IPS-18a (cell line): ENCODE measurements around the gene ANKRD44.
"Not testable (repeated sequence)": the region's sequence is repeated elsewhere in the genome, so short reads cannot be mapped to it uniquely, and the experiment has no call there.

Experiments used
- H3K27ac ChIP-seq: one replicate; pipeline ENCODE4 v1.5.1; 2013; ENCODE audit warnings: low read length
- H3K27me3 ChIP-seq: one replicate; pipeline ENCODE4 v1.6.1; 2013; ENCODE audit warnings: mild to moderate bottlenecking, low read length; ENCODE audit not compliant: control insufficient read depth, insufficient read depth
- H3K36me3 ChIP-seq: one replicate; pipeline ENCODE4 v1.6.1; 2013; ENCODE audit warnings: low read depth, low read length; ENCODE audit not compliant: control insufficient read depth
- H3K4me1 ChIP-seq: one replicate; pipeline ENCODE4 v1.6.1; 2013; ENCODE audit warnings: low read depth, low read length; ENCODE audit not compliant: control insufficient read depth
- H3K4me3 ChIP-seq: one replicate; pipeline ENCODE4 v1.5.1; 2013; ENCODE audit warnings: low read length
- H3K9ac ChIP-seq: one replicate; pipeline ENCODE4 v1.6.1; 2013; ENCODE audit warnings: mild to moderate bottlenecking, low read length, moderate library complexity
- H3K9me3 ChIP-seq: one replicate; pipeline ENCODE4 v1.6.1; 2013; ENCODE audit warnings: low read depth, low read length; ENCODE audit not compliant: control insufficient read depth

The ANKRD44 gene

DNA sequence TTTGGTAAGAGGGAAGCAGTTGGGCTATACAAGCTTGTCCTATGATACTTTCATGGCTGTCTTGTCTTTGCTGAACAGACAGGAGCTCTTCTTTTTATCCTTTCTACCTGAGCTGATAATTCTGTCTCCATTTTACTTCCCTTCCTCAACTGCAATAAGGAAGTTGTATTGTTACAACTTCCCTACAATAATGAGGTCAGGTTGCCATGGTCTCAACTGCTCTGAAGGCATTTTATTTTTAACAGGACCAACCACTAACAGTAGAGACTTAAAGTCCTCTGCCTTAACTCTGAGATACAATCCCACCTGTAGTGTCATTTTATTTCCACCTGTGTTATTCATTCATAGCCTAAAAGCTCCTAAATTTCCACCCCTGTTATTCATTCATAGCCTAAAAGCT lies 265.5 kb downstream of the ANKRD44 start:
- no peaks in the 10 kb centered on the region for H3K9me3 ChIP-seq
- no peaks in the 10 kb centered on the region for H3K4me1 ChIP-seq
- H3K27me3 ChIP-seq = no peaks in the 10 kb centered on the region
- H3K4me3 ChIP-seq = no peak overlapping the region
- no peak overlapping the region for H3K9ac ChIP-seq
- no peaks in the 10 kb centered on the region for H3K36me3 ChIP-seq
- no peak overlapping the region for H3K27ac ChIP-seq

DNA sequence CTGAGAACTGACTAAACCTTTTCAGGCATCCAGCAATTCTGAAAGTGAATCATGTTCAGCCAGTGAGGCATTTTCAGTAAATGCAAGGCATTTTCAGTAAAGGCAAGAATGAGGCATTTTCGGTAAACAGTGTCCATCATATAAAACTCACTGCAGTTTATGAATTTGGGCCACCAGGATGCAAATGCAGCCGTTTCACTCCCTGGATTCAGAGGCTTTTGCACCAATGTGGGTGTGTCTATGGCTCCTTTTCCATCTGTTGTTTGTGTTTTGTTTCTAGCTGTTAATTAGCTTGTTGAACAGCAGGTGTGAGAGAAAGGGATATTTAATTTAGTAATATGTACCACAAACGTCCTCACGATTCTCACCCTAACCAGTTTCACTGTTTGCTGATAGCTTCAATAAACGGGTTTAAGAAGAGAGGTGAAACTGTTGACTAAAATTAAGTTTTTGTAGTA lies 267.8 kb downstream of the ANKRD44 start:
- Histone ChIP-seq H3K27ac (no peak overlapping the region), H3K36me3 (no peaks in the 10 kb centered on the region), H3K9me3 (no peaks in the 10 kb centered on the region), H3K4me3 (no peak overlapping the region), H3K9ac (no peak overlapping the region), H3K4me1 (no peaks in the 10 kb centered on the region), H3K27me3 (no peaks in the 10 kb centered on the region)

DNA sequence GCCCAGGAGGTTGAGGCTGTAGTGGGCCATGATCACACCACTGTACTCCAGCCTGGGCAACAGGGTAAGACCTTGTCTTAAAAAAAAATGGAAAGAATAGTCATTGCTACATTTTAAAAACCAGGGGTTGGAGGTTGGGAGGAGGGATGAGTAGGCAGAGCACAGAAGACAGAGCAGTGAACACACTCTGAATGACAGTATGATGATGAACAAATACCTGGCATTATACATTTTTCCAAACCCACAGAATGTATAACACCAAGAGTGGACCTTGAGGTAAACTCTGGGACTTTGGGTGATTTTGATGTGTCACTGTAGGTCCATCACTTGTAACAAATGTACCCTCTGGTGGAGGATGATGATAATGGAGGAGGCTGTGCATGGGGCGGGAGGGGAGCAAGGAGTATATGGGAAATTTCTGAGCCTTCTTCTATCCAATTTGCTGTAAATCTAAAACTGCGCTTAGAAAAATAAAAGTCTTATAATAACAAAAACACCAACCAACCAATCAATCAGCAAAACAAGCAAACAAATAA lies 272.6 kb downstream of the ANKRD44 start:
- Histone ChIP-seq H3K4me1 (no peaks in the 10 kb centered on the region), H3K9ac (no peak overlapping the region), H3K27me3 (no peaks in the 10 kb centered on the region), H3K9me3 (no peaks in the 10 kb centered on the region), H3K36me3 (no peaks in the 10 kb centered on the region), H3K27ac (no peak overlapping the region), H3K4me3 (no peak overlapping the region)

DNA sequence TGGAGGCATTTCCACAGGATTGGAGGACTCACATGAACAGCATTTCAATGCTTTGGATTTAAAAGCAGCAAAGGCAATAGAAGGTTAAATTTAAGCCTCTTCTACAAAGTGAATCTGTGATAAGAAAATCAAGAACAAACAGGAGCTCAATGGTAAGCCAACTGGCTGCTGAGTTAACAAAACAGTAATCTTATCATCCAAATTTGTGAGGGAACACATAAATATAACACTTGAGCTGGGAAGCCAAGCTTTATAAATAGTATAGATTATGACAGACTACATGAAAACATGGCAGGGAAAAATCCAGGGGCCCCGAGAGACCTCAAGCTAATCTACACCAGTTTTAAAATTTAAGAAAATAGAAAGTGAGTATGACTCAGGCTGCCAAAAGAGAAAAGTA lies 275.6 kb downstream of the ANKRD44 start:
- Histone ChIP-seq H3K27ac (no peak overlapping the region), H3K27me3 (no peaks in the 10 kb centered on the region), H3K4me3 (no peak overlapping the region), H3K36me3 (no peaks in the 10 kb centered on the region), H3K4me1 (no peaks in the 10 kb centered on the region), H3K9me3 (no peaks in the 10 kb centered on the region), H3K9ac (no peak overlapping the region)

DNA sequence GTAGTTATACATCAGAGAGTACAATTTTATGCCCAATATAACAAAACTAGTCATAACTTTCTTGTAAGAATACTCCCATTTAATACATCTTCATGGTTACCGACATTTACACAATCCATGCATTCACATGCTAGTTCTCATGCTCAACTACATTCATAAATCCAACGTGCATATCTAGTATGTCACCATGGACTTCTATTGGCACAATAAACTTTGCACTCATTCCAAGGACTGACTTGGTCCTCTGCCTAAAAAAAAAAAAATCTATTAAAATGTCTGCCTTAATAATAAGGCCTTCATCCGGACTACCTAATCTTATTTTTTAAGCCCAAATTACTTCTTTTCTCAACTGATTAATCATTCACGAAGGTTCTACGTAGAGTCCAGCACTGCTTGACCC lies 276.3 kb downstream of the ANKRD44 start:
- Histone ChIP-seq H3K4me3 (no peak overlapping the region), H3K9me3 (no peaks in the 10 kb centered on the region), H3K36me3 (no peaks in the 10 kb centered on the region), H3K27ac (no peak overlapping the region), H3K4me1 (no peaks in the 10 kb centered on the region), H3K9ac (no peak overlapping the region), H3K27me3 (no peaks in the 10 kb centered on the region)

DNA sequence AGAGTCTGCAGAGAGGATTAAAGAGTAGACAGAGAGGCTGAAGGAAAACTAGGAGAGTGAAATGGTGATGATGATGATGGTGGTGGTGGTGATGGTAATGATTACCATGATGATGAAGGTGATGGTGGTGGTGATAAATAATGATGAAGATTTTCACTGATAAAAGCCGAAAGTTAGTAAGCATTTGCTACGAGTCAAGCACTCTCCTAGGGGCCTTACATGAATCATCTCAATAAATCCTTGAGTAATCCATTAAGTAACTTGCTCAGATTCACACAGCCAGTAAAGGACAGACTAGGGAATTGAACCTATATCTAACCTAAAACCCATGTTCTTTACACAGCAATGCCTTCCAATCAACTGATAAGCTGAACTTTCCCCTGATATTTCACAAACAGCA lies 277.4 kb downstream of the ANKRD44 start:
- Histone ChIP-seq H3K9ac (no peak overlapping the region), H3K27me3 (no peaks in the 10 kb centered on the region), H3K27ac (no peak overlapping the region), H3K4me3 (no peak overlapping the region), H3K4me1 (no peaks in the 10 kb centered on the region), H3K36me3 (no peaks in the 10 kb centered on the region), H3K9me3 (no peaks in the 10 kb centered on the region)

DNA sequence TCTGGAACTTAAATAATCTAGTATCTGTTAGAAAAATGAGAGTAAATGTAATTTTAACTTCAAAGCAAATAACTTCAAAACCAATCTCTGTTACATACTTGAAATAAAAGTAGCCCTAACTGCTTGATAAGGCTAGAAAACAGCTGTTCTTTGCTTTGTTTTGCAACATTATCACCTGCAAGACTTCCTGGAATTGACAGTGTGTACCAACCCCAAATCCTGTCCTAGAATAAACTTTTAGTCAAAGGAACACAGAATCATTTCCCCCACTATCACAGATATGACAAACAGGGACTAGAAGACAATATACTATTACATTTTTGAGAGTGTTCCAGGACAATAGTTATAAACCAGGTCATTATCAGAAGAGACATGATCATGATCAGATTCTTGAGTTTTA lies 278.8 kb downstream of the ANKRD44 start:
- Histone ChIP-seq H3K4me3 (no peak overlapping the region), H3K27ac (no peak overlapping the region), H3K9ac (no peak overlapping the region), H3K27me3 (no peaks in the 10 kb centered on the region), H3K9me3 (no peaks in the 10 kb centered on the region), H3K4me1 (no peaks in the 10 kb centered on the region), H3K36me3 (no peaks in the 10 kb centered on the region)

DNA sequence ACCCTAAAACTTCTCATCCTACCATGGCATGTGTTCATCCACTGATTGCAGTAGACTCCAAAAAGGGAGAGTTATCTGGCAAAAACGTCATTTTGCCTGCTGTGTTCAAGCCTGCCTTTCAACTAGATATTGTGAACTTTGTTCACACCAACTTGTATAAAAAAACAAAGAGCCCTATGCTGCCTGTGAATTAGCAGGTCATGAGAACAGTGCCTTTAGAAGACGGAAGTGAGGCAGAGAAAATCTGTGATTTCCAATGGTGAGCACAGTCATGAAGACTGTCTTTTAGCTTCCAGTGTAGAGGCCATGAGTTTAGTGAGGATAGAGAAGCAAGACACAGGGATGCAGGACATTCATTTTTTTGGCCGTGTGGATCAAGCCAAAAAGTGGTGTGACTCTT lies 280.5 kb downstream of the ANKRD44 start:
- no peaks in the 10 kb centered on the region for H3K4me1 ChIP-seq
- H3K27ac ChIP-seq = no peak overlapping the region
- no peaks in the 10 kb centered on the region for H3K9me3 ChIP-seq
- H3K27me3 ChIP-seq = no peaks in the 10 kb centered on the region
- no peak overlapping the region for H3K4me3 ChIP-seq
- no peaks in the 10 kb centered on the region for H3K36me3 ChIP-seq
- H3K9ac ChIP-seq = no peak overlapping the region

DNA sequence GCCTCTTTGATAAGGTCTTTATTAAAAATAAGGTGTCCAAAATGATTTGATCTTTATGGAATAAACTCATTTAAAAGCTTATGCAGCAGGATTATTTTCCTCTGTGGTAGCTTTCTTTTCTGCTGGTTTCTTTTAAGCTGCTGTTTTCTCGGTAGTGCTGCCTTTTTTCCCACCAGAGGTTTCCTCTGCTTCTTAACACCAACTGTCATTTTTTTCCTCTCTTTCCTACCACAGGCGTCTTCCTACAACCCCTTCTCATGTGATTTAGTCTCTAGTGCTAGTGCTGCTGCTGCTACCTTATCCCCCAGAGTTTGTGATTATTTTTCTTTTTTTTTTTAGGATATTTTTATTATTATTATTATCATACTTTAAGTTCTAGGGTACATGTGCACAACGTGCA lies 281.9 kb downstream of the ANKRD44 start:
- Histone ChIP-seq H3K9me3 (no peaks in the 10 kb centered on the region), H3K4me3 (no peak overlapping the region), H3K27me3 (no peaks in the 10 kb centered on the region), H3K36me3 (no peaks in the 10 kb centered on the region), H3K9ac (no peak overlapping the region), H3K27ac (no peak overlapping the region), H3K4me1 (no peaks in the 10 kb centered on the region)

DNA sequence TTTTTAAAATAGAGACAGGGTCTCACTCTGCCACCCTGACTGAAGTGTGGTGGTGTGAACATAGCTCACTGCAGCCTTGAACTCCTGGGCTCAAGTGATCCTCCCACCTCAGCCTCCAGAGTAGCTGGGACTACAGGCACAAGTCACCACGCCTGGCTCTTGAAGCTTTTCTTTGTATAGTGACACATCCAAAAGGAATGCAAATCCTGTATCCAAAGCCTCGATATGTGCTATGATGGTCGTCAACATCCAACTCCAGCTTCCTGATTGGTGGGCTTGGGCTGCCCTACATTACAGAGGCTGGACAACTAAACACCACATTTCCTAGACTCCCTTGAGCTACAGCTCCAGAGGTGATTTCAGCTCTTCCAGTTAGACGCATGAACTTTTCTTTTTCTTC lies 282.4 kb downstream of the ANKRD44 start:
- Histone ChIP-seq H3K9me3 (no peaks in the 10 kb centered on the region), H3K4me1 (no peaks in the 10 kb centered on the region), H3K4me3 (no peak overlapping the region), H3K27me3 (no peaks in the 10 kb centered on the region), H3K27ac (no peak overlapping the region), H3K9ac (no peak overlapping the region), H3K36me3 (no peaks in the 10 kb centered on the region)

DNA sequence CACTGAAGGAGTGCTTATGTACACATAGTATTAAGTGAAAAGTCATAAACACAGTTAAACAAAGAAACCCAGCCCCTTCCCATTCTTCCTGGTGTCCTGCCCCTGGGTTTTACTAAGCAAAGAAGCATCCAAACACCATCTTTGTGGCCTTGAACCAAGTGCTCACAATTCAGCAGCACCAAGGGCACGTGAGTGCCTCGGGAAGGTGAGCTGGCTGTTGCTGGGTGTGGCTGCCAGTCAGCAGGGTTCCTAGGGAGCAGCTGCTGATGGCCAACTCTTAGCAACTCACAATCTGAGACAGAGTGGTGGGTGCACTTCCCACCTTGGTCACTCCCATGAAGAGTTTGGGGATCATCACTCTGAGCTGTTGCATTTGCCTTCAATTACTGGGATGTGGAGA lies 286.4 kb downstream of the ANKRD44 start:
- Histone ChIP-seq H3K4me1 (no peaks in the 10 kb centered on the region), H3K9me3 (no peaks in the 10 kb centered on the region), H3K36me3 (no peaks in the 10 kb centered on the region), H3K9ac (no peak overlapping the region), H3K4me3 (no peak overlapping the region), H3K27ac (no peak overlapping the region), H3K27me3 (no peaks in the 10 kb centered on the region)

DNA sequence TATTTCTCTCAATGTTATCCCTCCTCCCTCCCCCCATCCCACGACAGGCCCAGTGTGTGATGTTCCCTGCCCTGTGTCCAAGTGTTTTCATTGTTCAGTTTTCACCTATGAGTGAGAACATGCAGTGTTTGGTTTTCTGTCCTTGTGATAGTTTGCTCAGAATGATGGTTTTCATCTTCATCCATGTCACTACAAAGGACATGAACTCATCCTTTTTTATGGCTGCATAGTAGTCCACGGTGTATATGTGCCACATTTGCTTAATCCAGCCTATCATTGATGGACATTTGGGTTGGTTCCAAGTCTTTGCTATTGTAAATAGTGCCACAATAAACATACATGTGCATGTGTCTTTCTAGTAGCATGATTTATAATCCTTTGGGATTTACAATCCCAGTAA lies 289.7 kb downstream of the ANKRD44 start:
- not testable (repeated sequence) for H3K9ac ChIP-seq, H3K4me1 ChIP-seq, H3K27me3 ChIP-seq, H3K9me3 ChIP-seq, H3K36me3 ChIP-seq, H3K4me3 ChIP-seq, H3K27ac ChIP-seq
